ENCODE data around the gene ARHGEF1.

Gene ARHGEF1

GRCh38 chr19:41883463-41883820 lies 458 bp downstream of the ARHGEF1 start:
- no peak for DNase-seq (ENCODE audit: low read depth)
- TF ChIP-seq POLR2A (IDR thresholded peaks at IDR 0.05; ENCODE audit: extremely low read depth, insufficient read length) (no peak), MYC (IDR thresholded peaks at IDR 0.05; ENCODE audit: low read depth, low read length) (0 out of 2 replicates have a peak, but pooled peaks have one; percentile 60), MAX (IDR thresholded peaks at IDR 0.05; ENCODE audit: low read depth, low read length) (peak; percentile 82)
- TF ChIP-seq, protein P1, sequence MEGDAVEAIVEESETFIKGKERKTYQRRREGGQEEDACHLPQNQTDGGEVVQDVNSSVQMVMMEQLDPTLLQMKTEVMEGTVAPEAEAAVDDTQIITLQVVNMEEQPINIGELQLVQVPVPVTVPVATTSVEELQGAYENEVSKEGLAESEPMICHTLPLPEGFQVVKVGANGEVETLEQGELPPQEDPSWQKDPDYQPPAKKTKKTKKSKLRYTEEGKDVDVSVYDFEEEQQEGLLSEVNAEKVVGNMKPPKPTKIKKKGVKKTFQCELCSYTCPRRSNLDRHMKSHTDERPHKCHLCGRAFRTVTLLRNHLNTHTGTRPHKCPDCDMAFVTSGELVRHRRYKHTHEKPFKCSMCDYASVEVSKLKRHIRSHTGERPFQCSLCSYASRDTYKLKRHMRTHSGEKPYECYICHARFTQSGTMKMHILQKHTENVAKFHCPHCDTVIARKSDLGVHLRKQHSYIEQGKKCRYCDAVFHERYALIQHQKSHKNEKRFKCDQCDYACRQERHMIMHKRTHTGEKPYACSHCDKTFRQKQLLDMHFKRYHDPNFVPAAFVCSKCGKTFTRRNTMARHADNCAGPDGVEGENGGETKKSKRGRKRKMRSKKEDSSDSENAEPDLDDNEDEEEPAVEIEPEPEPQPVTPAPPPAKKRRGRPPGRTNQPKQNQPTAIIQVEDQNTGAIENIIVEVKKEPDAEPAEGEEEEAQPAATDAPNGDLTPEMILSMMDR (IDR thresholded peaks at IDR 0.05; ENCODE audit: low read depth, low read length) = no peak
- peak overlapping the region; percentile 91 for H3K4me3 ChIP-seq (ENCODE audit: low read depth, low read length)

GRCh38 chr19:41883821-41884733 lies 1.1 kb downstream of the ARHGEF1 start:
- TF ChIP-seq MYC (IDR thresholded peaks at IDR 0.05; ENCODE audit: low read depth, low read length) (0 out of 2 replicates have a peak, but pooled peaks have one; percentile 23), POLR2A (IDR thresholded peaks at IDR 0.05; ENCODE audit: extremely low read depth, insufficient read length) (peak; percentile 55)
- TF ChIP-seq, protein P1 (IDR thresholded peaks at IDR 0.05; ENCODE audit: low read depth, low read length) = no peak
- DNase-seq (ENCODE audit: low read depth) = peak; percentile 93

GRCh38 chr19:41886761-41887710 lies 4.1 kb downstream of the ARHGEF1 start:
- peak; percentile 56 for DNase-seq (ENCODE audit: low read depth)
- TF ChIP-seq MYC (IDR thresholded peaks at IDR 0.05; ENCODE audit: low read depth, low read length) = no peak
- TF ChIP-seq MAX (IDR thresholded peaks at IDR 0.05; ENCODE audit: low read depth, low read length) = no peak
- TF ChIP-seq, protein P1 (IDR thresholded peaks at IDR 0.05; ENCODE audit: low read depth, low read length) = no peak
- H3K4me3 ChIP-seq (ENCODE audit: low read depth, low read length) = no peak overlapping the region

More at GRCh38 chr19:41883821-41884733, 1.1 kb downstream of the ARHGEF1 start:
- H3K4me3 ChIP-seq (ENCODE audit: low read depth, low read length) = peak overlapping the region; percentile 91

- peak; percentile 28 for DNase-seq (ENCODE audit: low read depth)
- TF ChIP-seq, protein P1 (IDR thresholded peaks at IDR 0.05; ENCODE audit: low read depth, low read length) = no peak
- TF ChIP-seq MAX (IDR thresholded peaks at IDR 0.05; ENCODE audit: low read depth, low read length) (no peak), MYC (IDR thresholded peaks at IDR 0.05; ENCODE audit: low read depth, low read length) (no peak), POLR2A (IDR thresholded peaks at IDR 0.05; ENCODE audit: extremely low read depth, insufficient read length) (no peak)
Measured at GRCh38 chr19:41887711-41888382, 4.9 kb downstream of the ARHGEF1 start.

GRCh38 chr19:41888926-41889325 lies 5.9 kb downstream of the ARHGEF1 start:
- no peak for TF ChIP-seq MYC (IDR thresholded peaks at IDR 0.05; ENCODE audit: low read depth, low read length)
- TF ChIP-seq POLR2A (IDR thresholded peaks at IDR 0.05; ENCODE audit: extremely low read depth, insufficient read length) = no peak
- TF ChIP-seq, protein P1 (IDR thresholded peaks at IDR 0.05; ENCODE audit: low read depth, low read length) = no peak
- TF ChIP-seq MAX (IDR thresholded peaks at IDR 0.05; ENCODE audit: low read depth, low read length) = no peak
- no peak overlapping the region for H3K4me3 ChIP-seq (ENCODE audit: low read depth, low read length)
- DNase-seq (ENCODE audit: low read depth) = no peak

More at GRCh38 chr19:41887711-41888382, 4.9 kb downstream of the ARHGEF1 start:
- H3K4me3 ChIP-seq (ENCODE audit: low read depth, low read length) = no peak overlapping the region
